RWPE2 (cell line): ENCODE results near the gene PPP1R3D.
A peak's percentile ranks its signal among the peaks of the same experiment; 100 is the strongest.

Source experiments
- ATAC-seq: fragments of 200-7000 bp; cut with Tn5 transposase; 3 replicates; pipeline ENCODE4 v1.9.1; 2021; ENCODE audit warnings: low read depth
- DNase-seq: peaks from one replicate; pipeline ENCODE4 v3.0.0-alpha.2; 2020; ENCODE audit warnings: low spot score
- H3K27ac ChIP-seq: fragments of 450-650 bp; 2 replicates; pipeline ENCODE4 v1.5.1; 2017; ENCODE audit warnings: mild to moderate bottlenecking; ENCODE audit not compliant: poor library complexity, severe bottlenecking
- H3K27me3 ChIP-seq: fragments of 250-450 bp; sonication (Bioruptor Pico); 2 replicates; pipeline ENCODE4 v1.5.1; 2021; ENCODE audit warnings: mild to moderate bottlenecking, moderate library complexity; ENCODE audit not compliant: insufficient read depth, poor library complexity, severe bottlenecking
- H3K36me3 ChIP-seq: fragments of 250-450 bp; sonication (Bioruptor Pico); 2 replicates; pipeline ENCODE4 v1.5.1; 2020; ENCODE audit warnings: low read depth, mild to moderate bottlenecking, moderate library complexity
- H3K4me1 ChIP-seq: fragments of 250-450 bp; sonication (Bioruptor Pico); 2 replicates; pipeline ENCODE4 v1.5.1; 2021; ENCODE audit warnings: mild to moderate bottlenecking, moderate library complexity; ENCODE audit not compliant: insufficient read depth, poor library complexity, severe bottlenecking
- H3K4me3 ChIP-seq: fragments of 250-450 bp; sonication (Bioruptor Pico); 2 replicates; pipeline ENCODE4 v1.5.1; 2021; ENCODE audit warnings: mild to moderate bottlenecking, moderate library complexity; ENCODE audit not compliant: severe bottlenecking
- H3K9me3 ChIP-seq: fragments of 250-450 bp; sonication (Bioruptor Pico); 2 replicates; pipeline ENCODE4 v1.5.1; 2021; ENCODE audit warnings: mild to moderate bottlenecking, moderate library complexity; ENCODE audit not compliant: severe bottlenecking
- CTCF ChIP-seq: fragments of 450-650 bp; IDR thresholded peaks from one replicate; pipeline ENCODE4 v1.5.1; 2017; ENCODE audit warnings: mild to moderate bottlenecking, moderate library complexity; ENCODE audit not compliant: poor library complexity, severe bottlenecking

PPP1R3D gene

GRCh38 chr20:59939052-59939878 lies 840 bp downstream of the PPP1R3D start:
- no peak for TF ChIP-seq CTCF
- peaks cover 26% of the 10 kb centered on the region for H3K36me3 ChIP-seq
- peak overlapping the region; percentile 80 for H3K27ac ChIP-seq
- ATAC-seq (no peak), DNase-seq (no peak)
- H3K9me3 ChIP-seq: no peaks in the 10 kb centered on the region
- H3K27me3 ChIP-seq: no peaks in the 10 kb centered on the region
- H3K4me1 ChIP-seq: peaks cover 43% of the 10 kb centered on the region
- peak overlapping the region; percentile 48 for H3K4me3 ChIP-seq

- peak; percentile 75 for DNase-seq
- Histone ChIP-seq H3K9me3 (no peaks in the 10 kb centered on the region), H3K27ac (peak overlapping the region; percentile 80), H3K4me1 (peaks cover 43% of the 10 kb centered on the region), H3K36me3 (peaks cover 20% of the 10 kb centered on the region), H3K27me3 (no peaks in the 10 kb centered on the region), H3K4me3 (no peak overlapping the region)
- ATAC-seq: no peak
- no peak for TF ChIP-seq CTCF
These were observed 1.4 kb downstream of the PPP1R3D start for GRCh38 chr20:59938696-59939051.

GRCh38 chr20:59938221-59938620 lies 1.9 kb downstream of the PPP1R3D start:
- H3K4me3 ChIP-seq: no peak overlapping the region

GRCh38 chr20:59937150-59937549 lies 3.0 kb downstream of the PPP1R3D start:
- no peak for ATAC-seq

More at GRCh38 chr20:59938221-59938620, 1.9 kb downstream of the PPP1R3D start:
- ATAC-seq (peak; percentile 29), DNase-seq (no peak)
- Histone ChIP-seq H3K36me3 (peaks cover 16% of the 10 kb centered on the region), H3K4me1 (peaks cover 45% of the 10 kb centered on the region), H3K27ac (peak overlapping the region; percentile 80), H3K9me3 (no peaks in the 10 kb centered on the region), H3K27me3 (no peaks in the 10 kb centered on the region)
- TF ChIP-seq CTCF: no peak

More at GRCh38 chr20:59937150-59937549, 3.0 kb downstream of the PPP1R3D start:
- H3K27me3 ChIP-seq: no peaks in the 10 kb centered on the region
- H3K4me3 ChIP-seq: no peak overlapping the region
- no peaks in the 10 kb centered on the region for H3K9me3 ChIP-seq
- no peak for DNase-seq
- no peak for TF ChIP-seq CTCF
- peaks cover 5% of the 10 kb centered on the region for H3K36me3 ChIP-seq
- H3K27ac ChIP-seq: no peak overlapping the region
- peaks cover 44% of the 10 kb centered on the region for H3K4me1 ChIP-seq
